SH-SY5Y (cell line): ENCODE measurements around the gene COQ10A.

Experiments used
- GATA2 ChIP-seq: IDR thresholded peaks from 2 replicates; pipeline ENCODE4 v1.6.1; 2011; ENCODE audit warnings: mild to moderate bottlenecking, low read depth, low read length
- GATA3 ChIP-seq: IDR thresholded peaks from 2 replicates; pipeline ENCODE4 v1.6.1; 2011; ENCODE audit warnings: low read depth, mild to moderate bottlenecking, low read length, moderate library complexity

Gene COQ10A

GRCh38 chr12:56266693-56267442 lies at the start of gene COQ10A:
Gene COQ10A, plus strand, starts transcription at chr12:56266942. Its CDS starts 177 bp downstream, at chr12:56267119.
- no peak for TF ChIP-seq GATA2
- no peak for TF ChIP-seq GATA3

GRCh38 chr12:56219840-56220239 lies 46.9 kb upstream of the COQ10A start:
- TF ChIP-seq GATA3 (no peak), GATA2 (no peak)

DNA sequence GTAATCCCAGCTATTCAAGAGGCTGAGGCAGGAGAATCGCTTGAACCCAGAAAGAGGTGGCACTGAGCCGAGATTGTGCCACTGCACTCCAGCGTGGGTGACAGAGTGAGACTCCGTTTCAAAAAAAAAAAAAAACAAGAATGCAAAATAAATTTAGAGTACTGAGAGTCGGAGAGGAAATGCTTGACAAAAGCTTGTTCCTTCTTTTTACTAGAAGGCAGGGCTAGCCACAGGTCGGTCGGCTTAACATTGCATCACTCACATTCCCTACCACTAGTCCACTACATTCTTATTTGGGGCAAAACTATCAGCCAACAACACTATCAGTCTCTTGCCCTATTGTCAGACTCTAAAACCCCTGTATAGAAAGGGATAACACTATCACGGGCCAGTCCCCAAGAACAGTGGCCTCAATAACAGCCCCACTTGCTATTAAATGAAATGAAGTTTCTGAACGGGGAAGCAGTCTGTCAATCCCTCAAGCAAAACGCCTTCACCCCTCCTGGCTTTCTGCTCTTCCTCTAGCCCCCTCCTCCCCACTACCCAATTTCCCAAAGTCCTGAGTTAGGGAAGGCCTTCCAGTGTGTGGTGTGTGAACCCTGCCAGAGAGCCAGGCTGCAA lies 46.0 kb upstream of the COQ10A start:
- TF ChIP-seq GATA3: no peak
- no peak for TF ChIP-seq GATA2

GRCh38 chr12:56221232-56221756 lies 45.4 kb upstream of the COQ10A start:
- TF ChIP-seq GATA2: no peak
- TF ChIP-seq GATA3: no peak

- TF ChIP-seq GATA3: no peak
- no peak for TF ChIP-seq GATA2
These were observed 44.8 kb upstream of the COQ10A start, which contains the start of gene RNF41 for GRCh38 chr12:56221757-56222530. Gene RNF41, minus strand, starts transcription at chr12:56221922. Its CDS starts 7,875 bp downstream, at chr12:56214047.

DNA sequence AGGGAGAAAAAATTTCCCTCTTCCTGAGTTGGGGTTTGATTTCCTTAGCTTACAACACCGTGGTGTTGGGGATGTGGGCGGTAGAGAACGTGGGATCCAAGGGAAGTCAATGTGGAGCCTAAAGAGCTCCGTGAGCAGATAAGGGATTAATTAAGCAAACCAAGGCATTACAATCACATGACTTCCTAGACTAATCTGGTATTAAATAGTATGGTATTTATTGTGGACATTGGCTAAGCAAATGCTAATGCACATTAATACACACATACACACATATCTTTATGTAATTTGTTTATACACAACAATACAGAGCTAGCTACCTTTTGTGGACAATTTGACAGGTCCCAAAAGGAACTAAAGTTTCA lies 44.2 kb upstream of the COQ10A start:
- TF ChIP-seq GATA3: no peak
- TF ChIP-seq GATA2: no peak

DNA sequence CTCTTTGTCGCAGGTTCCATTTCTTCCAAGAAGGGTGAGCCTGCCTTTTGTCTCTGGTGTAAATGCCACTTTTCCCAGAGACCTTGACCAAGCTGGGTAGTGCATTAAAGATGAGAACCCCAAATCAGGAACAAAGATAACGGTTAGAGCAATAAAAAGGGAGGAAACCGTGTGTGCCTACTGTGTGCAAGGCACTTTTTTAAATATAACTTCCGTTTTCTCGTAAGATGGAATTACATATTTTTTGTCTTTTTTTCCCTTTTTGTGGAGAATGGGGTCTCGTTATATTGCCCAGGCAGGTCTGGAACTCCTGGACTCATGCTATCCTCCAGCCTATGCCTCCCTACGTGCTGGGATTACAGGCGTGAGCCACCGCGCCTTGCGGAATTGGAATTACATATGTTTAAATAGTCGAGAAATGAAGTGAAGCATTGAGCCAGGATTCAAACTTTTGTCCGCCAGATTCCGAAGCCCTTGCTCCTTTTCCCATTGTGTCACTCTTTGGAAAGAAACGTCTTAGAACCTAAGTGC lies 43.1 kb upstream of the COQ10A start:
- TF ChIP-seq GATA3 (no peak), GATA2 (no peak)

GRCh38 chr12:56224102-56224701 lies 42.5 kb upstream of the COQ10A start, which contains the start of gene NABP2:
Gene NABP2, plus strand, starts transcription at chr12:56224342. Its CDS starts 515 bp downstream, at chr12:56224857.
- no peak for TF ChIP-seq GATA3
- TF ChIP-seq GATA2: no peak

- TF ChIP-seq GATA2 (no peak), GATA3 (no peak)
These were observed 41.8 kb upstream of the COQ10A start for GRCh38 chr12:56224954-56225353.

- no peak for TF ChIP-seq GATA3
- no peak for TF ChIP-seq GATA2
These were observed 37.7 kb upstream of the COQ10A start for GRCh38 chr12:56229082-56229481.

DNA sequence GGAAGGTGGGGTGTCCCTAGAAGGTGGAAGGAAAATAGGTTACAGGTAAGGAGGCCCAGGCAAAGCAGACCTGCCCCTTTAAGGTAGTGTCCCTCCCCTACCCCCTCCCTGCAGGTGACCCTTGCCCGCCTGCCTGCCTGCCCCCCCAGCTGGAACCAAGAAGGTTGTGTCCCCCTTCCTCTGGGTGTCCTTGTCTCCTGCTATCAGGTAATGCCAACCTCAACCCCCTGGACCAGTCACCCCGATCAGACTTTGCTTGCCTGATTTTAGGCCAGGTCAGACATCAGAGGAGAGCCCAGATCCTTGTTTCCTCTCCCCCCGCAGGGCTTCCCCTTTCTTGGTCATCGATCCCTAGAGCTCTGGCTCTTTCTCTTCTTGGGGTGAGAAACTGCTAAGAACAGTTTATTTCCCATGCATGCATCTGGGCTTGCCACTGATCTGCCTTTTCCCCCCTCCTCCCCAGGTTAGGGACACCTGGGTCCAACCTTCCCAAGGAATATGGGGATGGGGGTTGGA lies 36.8 kb upstream of the COQ10A start, which contains the start of gene SLC39A5:
TSS of gene SLC39A5 (plus strand) at position 136 of the 516 bp plus-strand sequence. CDS start 1,224 bp downstream, outside the sequence.
- TF ChIP-seq GATA2 (no peak), GATA3 (no peak)

DNA sequence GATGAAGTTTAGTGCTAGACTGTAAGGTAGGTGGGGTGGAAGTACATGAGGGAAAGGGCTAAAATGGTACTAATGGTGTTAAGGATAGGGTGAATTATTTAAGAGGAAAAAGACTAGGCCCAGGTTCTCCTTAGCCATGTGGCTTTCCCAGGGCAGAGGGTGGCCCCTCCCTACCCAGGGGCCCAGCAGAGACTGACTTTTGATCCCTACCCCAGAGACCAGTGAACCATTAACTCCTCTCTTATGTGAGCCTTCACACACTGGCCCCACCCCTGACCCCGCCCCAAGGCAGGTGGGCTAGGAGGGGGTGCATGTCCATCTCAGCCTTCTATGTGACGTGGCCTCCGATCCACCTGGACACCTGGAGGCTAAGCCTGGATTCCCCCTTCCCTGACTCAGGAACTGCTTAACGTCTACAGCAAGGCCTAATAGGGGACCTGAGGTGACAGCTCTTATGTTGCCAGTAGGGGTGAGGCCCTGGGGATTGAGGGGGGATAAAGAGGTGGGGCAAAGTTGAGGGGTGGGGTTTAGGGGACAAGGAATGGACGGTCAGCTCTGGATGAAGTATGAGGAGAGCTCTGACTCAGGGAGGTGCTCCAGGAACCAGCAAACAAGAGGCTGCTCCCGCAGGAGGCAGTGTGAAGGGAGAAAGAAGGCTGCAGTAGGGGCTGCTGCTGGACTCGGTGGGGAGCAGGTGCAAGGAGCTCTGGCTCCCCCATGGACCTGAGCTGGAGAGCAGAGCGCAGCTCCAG lies 36.1 kb upstream of the COQ10A start:
- TF ChIP-seq GATA2 (no peak), GATA3 (no peak)

DNA sequence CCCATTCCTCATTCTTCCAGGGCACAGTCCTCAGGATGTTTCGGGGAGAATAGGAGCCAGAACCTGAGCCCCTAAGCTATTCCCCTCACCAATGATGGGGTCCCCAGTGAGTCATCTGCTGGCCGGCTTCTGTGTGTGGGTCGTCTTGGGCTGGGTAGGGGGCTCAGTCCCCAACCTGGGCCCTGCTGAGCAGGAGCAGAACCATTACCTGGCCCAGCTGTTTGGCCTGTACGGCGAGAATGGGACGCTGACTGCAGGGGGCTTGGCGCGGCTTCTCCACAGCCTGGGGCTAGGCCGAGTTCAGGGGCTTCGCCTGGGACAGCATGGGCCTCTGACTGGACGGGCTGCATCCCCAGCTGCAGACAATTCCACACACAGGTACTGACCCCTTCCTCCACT lies 35.6 kb upstream of the COQ10A start:
- TF ChIP-seq GATA2 (no peak), GATA3 (no peak)
